GM18517 (cell line): ENCODE results near the gene TRAF1.

Source experiments
- ATAC-seq: cut with Tn5 transposase; IDR thresholded peaks from one replicate; pipeline ENCODE4 v1.9.1; 2021; ENCODE audit warnings: mild to moderate bottlenecking, moderate library complexity; ENCODE audit not compliant: unreplicated experiment

TRAF1 gene

GRCh38 chr9:120910643-120911042 lies 16.0 kb downstream of the TRAF1 start:
- ATAC-seq, result no peak

- no peak for ATAC-seq
These were observed 16.7 kb downstream of the TRAF1 start for GRCh38 chr9:120909904-120910303.

- ATAC-seq, result no peak
These were observed 21.1 kb downstream of the TRAF1 start for GRCh38 chr9:120905315-120906164.

- ATAC-seq, result no peak
These were observed 21.7 kb downstream of the TRAF1 start for GRCh38 chr9:120904978-120905301.

- no peak for ATAC-seq
These were observed 22.3 kb downstream of the TRAF1 start for GRCh38 chr9:120904061-120904977.

GRCh38 chr9:120902569-120903535 lies 23.7 kb downstream of the TRAF1 start:
- ATAC-seq, result no peak

- no peak for ATAC-seq
These were observed 24.6 kb downstream of the TRAF1 start for GRCh38 chr9:120901755-120902568.

GRCh38 chr9:120900824-120901223 lies 25.8 kb downstream of the TRAF1 start:
- ATAC-seq, result no peak

GRCh38 chr9:120899490-120900068 lies 27.0 kb downstream of the TRAF1 start:
- no peak for ATAC-seq

GRCh38 chr9:120898396-120898795 lies 28.2 kb downstream of the TRAF1 start:
- ATAC-seq, result no peak

- no peak for ATAC-seq
These were observed 30.6 kb downstream of the TRAF1 start for GRCh38 chr9:120895951-120896350.

GRCh38 chr9:120894321-120895148 lies 32.1 kb downstream of the TRAF1 start:
- no peak for ATAC-seq

- ATAC-seq, result no peak
These were observed 32.8 kb downstream of the TRAF1 start for GRCh38 chr9:120893611-120894307.

- ATAC-seq, result peak; percentile 71
These were observed 33.6 kb downstream of the TRAF1 start for GRCh38 chr9:120892748-120893610.

GRCh38 chr9:120891884-120892747 lies 34.5 kb downstream of the TRAF1 start:
- peak; percentile 53 for ATAC-seq

- ATAC-seq, result no peak
These were observed 35.2 kb downstream of the TRAF1 start for GRCh38 chr9:120891245-120891883.
